ENCODE measurements around the gene POU6F2.

The POU6F2 gene

GRCh38 chr7:39260279-39260844 is 282.7 kb downstream of the POU6F2 start:
- DNase-seq: no peak

GRCh38 chr7:39261771-39262170 is 284.1 kb downstream of the POU6F2 start:
- no peak for DNase-seq

- DNase-seq: no peak
These were observed 288.2 kb downstream of the POU6F2 start for GRCh38 chr7:39265641-39266591.

- no peak for DNase-seq
These were observed 291.3 kb downstream of the POU6F2 start for GRCh38 chr7:39269034-39269433.

GRCh38 chr7:39270018-39270417 is 292.3 kb downstream of the POU6F2 start:
- DNase-seq: no peak

- peak; percentile 73 for DNase-seq
These were observed 293.7 kb downstream of the POU6F2 start for GRCh38 chr7:39271402-39271801.

GRCh38 chr7:39272111-39272510 is 294.4 kb downstream of the POU6F2 start:
- DNase-seq: no peak

- DNase-seq: no peak
These were observed 295.0 kb downstream of the POU6F2 start for GRCh38 chr7:39272691-39273090.

GRCh38 chr7:39280337-39280736 is 302.6 kb downstream of the POU6F2 start:
- DNase-seq: no peak

GRCh38 chr7:39285256-39285655 is 307.5 kb downstream of the POU6F2 start:
- no peak for DNase-seq

GRCh38 chr7:39288303-39288702 is 310.6 kb downstream of the POU6F2 start:
- no peak for DNase-seq

- DNase-seq: no peak
These were observed 314.1 kb downstream of the POU6F2 start for GRCh38 chr7:39291628-39292410.

- no peak for DNase-seq
These were observed 315.5 kb downstream of the POU6F2 start for GRCh38 chr7:39293056-39293823.

GRCh38 chr7:39294022-39294421 is 316.3 kb downstream of the POU6F2 start:
- DNase-seq: no peak

GRCh38 chr7:39295796-39296195 is 318.1 kb downstream of the POU6F2 start:
- no peak for DNase-seq

- no peak for DNase-seq
These were observed 322.0 kb downstream of the POU6F2 start for GRCh38 chr7:39299695-39300094.

- DNase-seq: no peak
These were observed 322.6 kb downstream of the POU6F2 start for GRCh38 chr7:39300276-39300675.

- DNase-seq: no peak
These were observed 323.8 kb downstream of the POU6F2 start for GRCh38 chr7:39301543-39301942.

GRCh38 chr7:39304178-39304577 is 326.5 kb downstream of the POU6F2 start:
- no peak for DNase-seq

- no peak for DNase-seq
These were observed 327.1 kb downstream of the POU6F2 start for GRCh38 chr7:39304668-39305405.

GRCh38 chr7:39306016-39306570 is 328.4 kb downstream of the POU6F2 start:
- no peak for DNase-seq

GRCh38 chr7:39310699-39311098 is 333.0 kb downstream of the POU6F2 start:
- DNase-seq: no peak

All from NCI-H1105 (cell line).